Right lobe of liver (tissue), 6 donors: ENCODE results near the gene PAXX. TPM values are rescaled to one million over a fixed set of nuclear protein-coding genes. Genes with fewer than 3 reads are reported as not detected.

Experiments
- ATAC-seq, 4 donors: fragments of 200-7000 bp; cut with Tn5 transposase; one replicate each; pipeline ENCODE4 v1.9.1; 2020; ENCODE audit warnings: mild to moderate bottlenecking in 4 of 4, moderate library complexity in 4 of 4
- DNase-seq, 3 donors: peaks; one replicate each; pipeline ENCODE4 v3.0.0-alpha.2; 2020
- H3K27ac ChIP-seq, 3 donors: fragments of 200-600 bp; one replicate each; pipeline ENCODE4 v1.8.0; 2022
- H3K27me3 ChIP-seq, 2 donors: fragments of 200-600 bp; one replicate each; pipeline ENCODE4 v1.8.0; 2022
- H3K36me3 ChIP-seq, 4 donors: fragments of 200-600 bp; sonication (generic) in 1 of 4; one replicate each; pipeline versions ENCODE4 v1.5.1 to v1.8.0; 2017 to 2022; ENCODE audit warnings: control low read depth in 1 of 4
- H3K4me1 ChIP-seq, 4 donors: fragments of 200-600 bp; sonication (generic) in 1 of 4; one replicate each; pipeline versions ENCODE4 v1.5.1 to v1.8.0; 2017 to 2022; ENCODE audit warnings: control low read depth in 1 of 4
- H3K4me3 ChIP-seq, 3 donors: fragments of 200-600 bp; one replicate each; pipeline ENCODE4 v1.8.0; 2022
- H3K9me3 ChIP-seq, 4 donors: fragments of 200-600 bp; sonication (generic) in 1 of 4; one replicate each; pipeline versions ENCODE4 v1.5.1 to v1.8.0; 2017 to 2022; ENCODE audit warnings: control low read depth in 1 of 4
- CTCF ChIP-seq, 4 donors: fragments of 200-600 bp in 3 of 4; fragments of 450-650 bp in 1 of 4; IDR thresholded peaks; one replicate each; pipeline versions ENCODE4 v1.5.1 to v1.8.0; 2016 to 2022; ENCODE audit warnings: antibody characterized with exemption in 4 of 4, mild to moderate bottlenecking in 2 of 4
- POLR2A ChIP-seq: fragments of 450-650 bp; IDR thresholded peaks from one replicate; pipeline ENCODE4 v1.6.1; 2017; ENCODE audit warnings: antibody characterized with exemption, mild to moderate bottlenecking
- WGBS: methylation state at CpG from one replicate; pipeline ENCODE4 v1.1.6; 2018; ENCODE audit warnings: low coverage, low lambda C conversion rate; ENCODE audit not compliant: insufficient coverage; ENCODE audit errors: missing lambda C conversion rate; 5-methylcytosine and 5-hydroxymethylcytosine counted together
- intact Hi-C, 2 donors: fragments of 100-400 bp; cut with DNase I; formaldehyde crosslinking; loops; one replicate each; pipeline versions ENCODE4 v1.11.2 to v1.14.1; 2022
- total RNA-seq, 6 experiments: library from RNA; depleted of rRNA in 2 of 6; stranded (reverse); fragments of >200 nt in 2 of 6; fragmentation: NEBNext Ultra II Directional in 3 of 6; extraction: Animal tissue kit (Norgen Biotek cat#: 25700) in 3 of 6; gene quantifications; one replicate each; pipeline versions ENCODE4 v1.1.0 to v1.2.4, GENCODE V29; 2016 to 2023
- donor health status: DM: no; HTN: yes; CAD: no.
- donor health status: DM: no; HTN: no; CAD: no.
- donor health status: DM: no; HTN: no; CAD: no.
- donor health status: DM: no; HTN: yes; CAD: no.
- donor health status: DM: no; HTN: yes; CAD: no.

PAXX gene
- total RNA-seq, 6 experiments from 2014 or later = 13.8 to 34.5 (median 23.3) TPM

GRCh38 chr9:137011907-137012675, 19.9 kb downstream of the PAXX start:
- WGBS = 40% methylated on average over 1 of the region's 39 CpGs
- no peaks in the 10 kb centered on the region for H3K27me3 ChIP-seq
- ATAC-seq (no peak), DNase-seq (no peak)
- H3K9me3 ChIP-seq = no peaks in the 10 kb centered on the region
- H3K36me3 ChIP-seq = peaks cover 0 to 17% (median 1%) of the 10 kb centered on the region in 4 donors
- H3K4me1 ChIP-seq = no peaks in the 10 kb centered on the region
- H3K4me3 ChIP-seq = no peak overlapping the region
- TF ChIP-seq POLR2A (no peak), CTCF (IDR thresholded peaks at IDR 0.05) (no peak)
- H3K27ac ChIP-seq = no peak overlapping the region
- intact Hi-C loops = no loop called here

GRCh38 chr9:137012694-137013570, 20.7 kb downstream of the PAXX start:
- H3K9me3 ChIP-seq = no peaks in the 10 kb centered on the region

GRCh38 chr9:137013571-137013940, 21.3 kb downstream of the PAXX start:
- no CpG with 5 or more reads among the region's 20 CpGs for WGBS

More at GRCh38 chr9:137012694-137013570, 20.7 kb downstream of the PAXX start:
- Histone ChIP-seq H3K27ac (no peak overlapping the region), H3K4me1 (no peaks in the 10 kb centered on the region), H3K36me3 (peaks cover 0 to 17% (median 1%) of the 10 kb centered on the region in 4 donors), H3K27me3 (no peaks in the 10 kb centered on the region), H3K4me3 (no peak overlapping the region)
- ATAC-seq = no peak
- no peak for TF ChIP-seq POLR2A
- no peak for TF ChIP-seq CTCF (IDR thresholded peaks at IDR 0.05)
- DNase-seq = no peak
- intact Hi-C loops = no loop called here
- 100% methylated on average over 2 of the region's 67 CpGs for WGBS

GRCh38 chr9:137014166-137014565, 21.9 kb downstream of the PAXX start:
- ATAC-seq = no peak
- no peak for TF ChIP-seq POLR2A
- no peak for TF ChIP-seq CTCF (IDR thresholded peaks at IDR 0.05)
- DNase-seq = no peak
- Histone ChIP-seq H3K9me3 (no peaks in the 10 kb centered on the region), H3K4me3 (no peak overlapping the region), H3K36me3 (peaks cover 0 to 17% (median 1%) of the 10 kb centered on the region in 4 donors), H3K4me1 (no peaks in the 10 kb centered on the region), H3K27ac (no peak overlapping the region), H3K27me3 (no peaks in the 10 kb centered on the region)
- WGBS = no CpG with 5 or more reads among the region's 23 CpGs
- intact Hi-C loops = no loop called here

More at GRCh38 chr9:137013571-137013940, 21.3 kb downstream of the PAXX start:
- intact Hi-C loops = no loop called here
- Histone ChIP-seq H3K4me3 (no peak overlapping the region), H3K4me1 (no peaks in the 10 kb centered on the region), H3K9me3 (no peaks in the 10 kb centered on the region), H3K36me3 (peaks cover 0 to 17% (median 1%) of the 10 kb centered on the region in 4 donors), H3K27me3 (no peaks in the 10 kb centered on the region), H3K27ac (no peak overlapping the region)
- no peak for DNase-seq
- no peak for TF ChIP-seq CTCF (IDR thresholded peaks at IDR 0.05)
- TF ChIP-seq POLR2A = no peak
- ATAC-seq = no peak
